ENCODE measurements around the gene SLC26A9.

The SLC26A9 gene

GRCh38 chr1:205973377-205974232 is 30.3 kb upstream of the SLC26A9 start:
- TF ChIP-seq, protein P1, sequence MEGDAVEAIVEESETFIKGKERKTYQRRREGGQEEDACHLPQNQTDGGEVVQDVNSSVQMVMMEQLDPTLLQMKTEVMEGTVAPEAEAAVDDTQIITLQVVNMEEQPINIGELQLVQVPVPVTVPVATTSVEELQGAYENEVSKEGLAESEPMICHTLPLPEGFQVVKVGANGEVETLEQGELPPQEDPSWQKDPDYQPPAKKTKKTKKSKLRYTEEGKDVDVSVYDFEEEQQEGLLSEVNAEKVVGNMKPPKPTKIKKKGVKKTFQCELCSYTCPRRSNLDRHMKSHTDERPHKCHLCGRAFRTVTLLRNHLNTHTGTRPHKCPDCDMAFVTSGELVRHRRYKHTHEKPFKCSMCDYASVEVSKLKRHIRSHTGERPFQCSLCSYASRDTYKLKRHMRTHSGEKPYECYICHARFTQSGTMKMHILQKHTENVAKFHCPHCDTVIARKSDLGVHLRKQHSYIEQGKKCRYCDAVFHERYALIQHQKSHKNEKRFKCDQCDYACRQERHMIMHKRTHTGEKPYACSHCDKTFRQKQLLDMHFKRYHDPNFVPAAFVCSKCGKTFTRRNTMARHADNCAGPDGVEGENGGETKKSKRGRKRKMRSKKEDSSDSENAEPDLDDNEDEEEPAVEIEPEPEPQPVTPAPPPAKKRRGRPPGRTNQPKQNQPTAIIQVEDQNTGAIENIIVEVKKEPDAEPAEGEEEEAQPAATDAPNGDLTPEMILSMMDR (conservative IDR thresholded peaks at IDR 0.05; ENCODE audit: low read depth, low read length) = no peak
- no peak for DNase-seq (ENCODE audit: low read depth)
- H3K4me3 ChIP-seq (ENCODE audit: low read depth, low read length) = no peak overlapping the region

DNA sequence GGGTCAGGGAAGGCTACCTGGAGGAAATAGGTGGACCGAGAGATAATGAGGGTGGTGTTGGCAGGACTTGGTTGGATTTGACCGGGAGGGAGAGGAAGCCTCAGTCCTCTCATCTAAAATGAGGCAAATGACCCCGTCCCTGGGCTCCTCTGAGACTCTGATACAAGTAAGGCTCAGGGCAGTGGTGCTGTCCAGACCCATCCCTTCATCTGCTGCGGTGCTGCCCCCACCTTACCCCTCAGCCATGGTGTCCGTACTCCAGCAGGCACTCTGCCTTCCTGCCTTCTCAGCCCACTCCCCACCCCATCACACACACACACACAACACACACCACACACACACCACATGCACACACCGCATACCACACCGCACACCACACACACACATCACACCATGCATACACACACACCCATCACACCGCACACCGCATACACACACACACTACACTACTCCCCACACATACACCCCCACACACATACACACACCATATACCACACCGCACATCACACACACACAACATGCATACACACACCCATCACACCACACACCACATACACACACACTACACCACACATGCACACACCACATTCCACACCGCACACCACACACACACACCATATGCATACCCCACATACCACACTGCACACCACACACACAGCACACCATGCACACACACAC is 29.4 kb upstream of the SLC26A9 start:
- TF ChIP-seq, protein P1 (conservative IDR thresholded peaks at IDR 0.05; ENCODE audit: low read depth, low read length) = no peak
- H3K4me3 ChIP-seq (ENCODE audit: low read depth, low read length) = no peak overlapping the region
- DNase-seq (ENCODE audit: low read depth) = no peak

DNA sequence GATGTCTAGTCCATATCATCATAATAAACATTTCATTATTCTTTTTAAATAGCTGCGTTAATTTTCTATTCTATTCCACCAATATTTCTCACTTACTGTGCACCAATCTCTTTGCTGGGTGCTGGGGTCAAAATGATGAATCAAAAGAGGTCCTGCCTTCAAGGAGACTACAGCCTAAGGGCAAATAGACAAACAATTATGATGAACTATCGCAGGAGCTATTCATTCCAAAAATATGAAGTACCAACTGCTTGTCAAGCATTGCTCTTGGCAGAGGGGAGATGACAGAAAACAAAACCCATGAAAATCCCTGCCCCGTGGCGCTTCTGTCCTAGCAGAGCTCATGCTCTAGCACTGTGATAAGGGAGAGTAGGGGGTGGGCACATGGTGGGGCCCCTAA is 28.8 kb upstream of the SLC26A9 start:
- no peak overlapping the region for H3K4me3 ChIP-seq (ENCODE audit: low read depth, low read length)
- DNase-seq (ENCODE audit: low read depth) = no peak
- TF ChIP-seq, protein P1 (conservative IDR thresholded peaks at IDR 0.05; ENCODE audit: low read depth, low read length) = no peak

DNA sequence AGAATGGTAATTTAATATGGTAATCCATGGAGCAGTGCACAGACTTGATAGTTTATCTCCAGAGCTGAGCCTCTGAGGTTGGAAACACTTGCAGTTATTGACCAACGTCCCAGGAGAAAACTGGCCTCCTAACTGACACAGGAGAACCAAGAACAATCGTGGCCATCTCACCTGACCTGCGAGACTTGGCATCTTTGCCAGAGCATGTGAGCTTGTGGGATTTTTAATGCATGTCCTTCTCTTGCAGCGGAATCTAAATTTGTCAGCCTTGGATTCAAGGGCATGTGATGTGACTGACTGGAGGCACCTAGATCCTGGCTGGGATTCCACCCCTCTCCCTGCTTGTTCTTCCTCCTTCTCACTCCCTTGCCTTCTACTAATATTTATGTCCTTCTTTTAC is 27.8 kb upstream of the SLC26A9 start:
- DNase-seq (ENCODE audit: low read depth) = no peak
- TF ChIP-seq, protein P1 (conservative IDR thresholded peaks at IDR 0.05; ENCODE audit: low read depth, low read length) = no peak
- H3K4me3 ChIP-seq (ENCODE audit: low read depth, low read length) = no peak overlapping the region

DNA sequence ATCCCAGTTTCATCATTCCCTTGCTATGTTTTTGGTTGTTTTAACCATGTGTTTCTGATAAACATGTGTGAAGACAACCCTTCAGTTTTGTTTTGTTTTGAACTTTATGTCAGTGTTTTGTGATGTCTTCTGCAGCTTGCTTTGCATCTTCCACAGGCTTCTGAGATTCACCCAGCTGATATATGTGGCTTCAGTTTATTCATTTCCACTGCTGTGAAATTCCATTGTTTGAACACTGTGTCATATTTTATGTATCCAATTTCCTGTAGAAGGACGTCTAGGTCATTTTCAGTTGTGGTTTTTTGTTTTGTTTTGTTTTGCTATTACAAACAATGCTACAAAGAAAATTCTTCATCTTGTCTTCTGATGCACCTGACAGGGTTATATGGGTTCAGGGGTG is 27.2 kb upstream of the SLC26A9 start:
- H3K4me3 ChIP-seq (ENCODE audit: low read depth, low read length) = no peak overlapping the region
- DNase-seq (ENCODE audit: low read depth) = peak; percentile 14
- TF ChIP-seq, protein P1 (conservative IDR thresholded peaks at IDR 0.05; ENCODE audit: low read depth, low read length) = no peak

GRCh38 chr1:205969229-205969628 is 26.0 kb upstream of the SLC26A9 start:
- no peak for DNase-seq (ENCODE audit: low read depth)
- no peak overlapping the region for H3K4me3 ChIP-seq (ENCODE audit: low read depth, low read length)
- TF ChIP-seq, protein P1 (conservative IDR thresholded peaks at IDR 0.05; ENCODE audit: low read depth, low read length) = no peak
